Endothelial cell of umbilical vein (primary cell): ENCODE measurements around the gene BIN2. TPM values are rescaled to one million over a fixed set of nuclear protein-coding genes. Genes with fewer than 3 reads are reported as not detected.

Experiments
- BruUV-seq: library from RNA; stranded (reverse); fragments of 400-500 nt; replicated peaks from 2 replicates; lab custom pipeline; 2021; lab: Mats Ljungman, UMichigan
- CTCF ChIA-PET: fragments of 300-600, 350-600 bp; sonication (Branson Sonifier 250); formaldehyde crosslinking; loops from one replicate; lab custom pipeline; 2021; ENCODE audit warnings: antibody characterized with exemption, inconsistent platforms; lab: Charles Lee
- POLR2A ChIA-PET: fragments of 300-600, 350-600 bp; sonication (Branson Sonifier 250); formaldehyde crosslinking; loops from one replicate; lab custom pipeline; 2021; ENCODE audit warnings: antibody characterized with exemption, inconsistent platforms; lab: Charles Lee
- DNase-seq: peaks from one replicate; pipeline ENCODE4 v3.0.0-alpha.2; 2011; ENCODE audit warnings: low read depth, low spot score
- FAIRE-seq: peaks from 2 replicates; lab custom pipeline; 2011; peaks lifted over from hg19 to GRCh38; lab: Jason Lieb, UNC
- H2AFZ ChIP-seq: 2 replicates; pipeline ENCODE4 v1.6.0; 2012; ENCODE audit warnings: low read depth, low read length, control low read depth, inconsistent platforms
- H3K27ac ChIP-seq: 2 replicates; pipeline ENCODE4 v1.5.1; 2011; ENCODE audit warnings: low read depth, mild to moderate bottlenecking, control low read depth, low read length, moderate library complexity; ENCODE audit not compliant: insufficient read depth
- H3K27me3 ChIP-seq, 2 experiments: 2 replicates each; pipeline versions ENCODE4 v1.6.0 to v1.6.1; 2011; ENCODE audit warnings: low read length in 2 of 2, mixed read lengths in 1 of 2; ENCODE audit not compliant: control insufficient read depth in 2 of 2, insufficient read depth in 2 of 2
- H3K36me3 ChIP-seq, 2 experiments: 2 replicates in 1 of 2; 3 replicates in 1 of 2; pipeline ENCODE4 v1.5.1; 2011; ENCODE audit warnings: low read length in 2 of 2, mild to moderate bottlenecking in 1 of 2, moderate library complexity in 1 of 2; ENCODE audit not compliant: control insufficient read depth in 2 of 2, insufficient read depth in 2 of 2; ENCODE audit errors: extremely low read depth in 1 of 2
- H3K4me1 ChIP-seq: 3 replicates; pipeline ENCODE4 v1.5.1; 2011; ENCODE audit warnings: mild to moderate bottlenecking, low read length; ENCODE audit not compliant: control insufficient read depth, insufficient read depth; ENCODE audit errors: extremely low read depth
- H3K4me2 ChIP-seq: 2 replicates; pipeline ENCODE4 v1.6.1; 2011; ENCODE audit warnings: low read length, control low read depth, mixed read lengths; ENCODE audit not compliant: insufficient read depth
- H3K4me3 ChIP-seq, 3 experiments: fragments of 200-600 bp in 1 of 3; sonication (generic), shearing (Covaris generic) in 1 of 3; replicated peaks in 1 of 3; 2 replicates each; pipeline ENCODE4 v1.5.1; 2011 to 2016; ENCODE audit warnings: control low read depth in 3 of 3, low read length in 3 of 3, mild to moderate bottlenecking in 2 of 3, inconsistent platforms in 1 of 3, low read depth in 1 of 3, moderate library complexity in 1 of 3; ENCODE audit not compliant: insufficient read depth in 1 of 3
- H3K79me2 ChIP-seq: 2 replicates; pipeline ENCODE4 v1.6.0; 2012; ENCODE audit warnings: low read length, inconsistent platforms; ENCODE audit not compliant: control insufficient read depth, insufficient read depth
- H3K9ac ChIP-seq: replicated peaks from 2 replicates; pipeline ENCODE3; 2011; ENCODE audit warnings: low read length, control low read depth; ENCODE audit not compliant: insufficient read depth; ENCODE audit errors: extremely low read depth
- H3K9me1 ChIP-seq: replicated peaks from 3 replicates; pipeline ENCODE4 v1.6.0; 2011; ENCODE audit warnings: mild to moderate bottlenecking, low read length; ENCODE audit not compliant: control insufficient read depth, insufficient read depth; ENCODE audit errors: extremely low read depth
- H3K9me3 ChIP-seq: replicated peaks from 2 replicates; pipeline ENCODE4 v1.5.1; 2012; ENCODE audit warnings: low read length, inconsistent platforms; ENCODE audit not compliant: control insufficient read depth, insufficient read depth
- H4K20me1 ChIP-seq: replicated peaks from 2 replicates; pipeline ENCODE3; 2011; ENCODE audit warnings: mild to moderate bottlenecking, low read length; ENCODE audit not compliant: control insufficient read depth, insufficient read depth; ENCODE audit errors: extremely low read depth
- EZH2 ChIP-seq: IDR thresholded peaks from 2 replicates; pipeline ENCODE4 v1.6.1; 2012; ENCODE audit warnings: borderline replicate concordance, low read depth, mild to moderate bottlenecking, moderate library complexity, low read length, inconsistent platforms; ENCODE audit not compliant: severe bottlenecking
- FOS ChIP-seq: IDR thresholded peaks from 2 replicates; pipeline ENCODE4 v1.6.1; 2011; ENCODE audit warnings: mild to moderate bottlenecking, low read length, moderate library complexity, borderline replicate concordance; ENCODE audit not compliant: insufficient read depth
- GATA2 ChIP-seq: IDR thresholded peaks from 2 replicates; pipeline ENCODE4 v1.7.0; 2011; ENCODE audit warnings: low read depth, mild to moderate bottlenecking, moderate library complexity, mixed read lengths, low read length; ENCODE audit not compliant: insufficient read length, insufficient read depth
- JUN ChIP-seq: IDR thresholded peaks from 2 replicates; pipeline ENCODE4 v1.6.1; 2011; ENCODE audit warnings: borderline replicate concordance, low read depth; ENCODE audit not compliant: insufficient read length, insufficient read depth
- MYC ChIP-seq: IDR thresholded peaks from one replicate; pipeline ENCODE4 v1.6.1; 2011; ENCODE audit warnings: mild to moderate bottlenecking, low read depth, low read length
- POLR2A ChIP-seq: IDR thresholded peaks from 2 replicates; pipeline ENCODE4 v1.6.1; 2012; ENCODE audit warnings: low read depth, mild to moderate bottlenecking, control low read depth, low read length
- POLR2AphosphoS5 ChIP-seq: IDR thresholded peaks from 2 replicates; pipeline ENCODE4 v1.6.1; 2012; ENCODE audit warnings: low read depth, mild to moderate bottlenecking, control low read depth, low read length, moderate library complexity; ENCODE audit not compliant: insufficient read depth
- dilution Hi-C: fragments of 300-500 bp; cut with MboI; formaldehyde crosslinking; loops from one replicate; pipeline ENCODE4 v1.15.0; 2019; ENCODE audit warnings: low sequenced_read_pairs; ENCODE audit not compliant: extremely low pct_ligation_motif_present
- intact Hi-C: fragments of 100-400 bp; cut with micrococcal nuclease; formaldehyde crosslinking; loops from one replicate; pipeline ENCODE4 v1.10.0; 2022
- polyA plus RNA-seq, 4 experiments: library from polyadenylated mRNA; depleted of rRNA in 3 of 4; stranded (reverse) in 3 of 4; unstranded in 1 of 4; fragments of >200 nt; gene quantifications; 2 replicates each; pipeline versions ENCODE4 v1.2.1 to v1.2.3, GENCODE V29; 2011 to 2012; ENCODE audit warnings: missing spikeins in 1 of 4
- total RNA-seq: library from RNA; stranded (reverse); gene quantifications from 2 replicates; pipeline ENCODE4 v1.2.3, GENCODE V29; 2021
- TF ChIP-seq, protein P1 (sequence below), 2 donors: IDR thresholded peaks; 1 replicate in 1 of 2; 2 replicates in 1 of 2; pipeline ENCODE4 v1.5.1; 2011; ENCODE audit warnings: low read length in 2 of 2, mild to moderate bottlenecking in 2 of 2, moderate library complexity in 2 of 2, control low read depth in 1 of 2, inconsistent platforms in 1 of 2, low read depth in 1 of 2; ENCODE audit not compliant: insufficient read depth in 1 of 2; ENCODE audit errors: extremely low read depth in 1 of 2
- TF ChIP-seq, protein P2 (sequence below): IDR thresholded peaks from 2 replicates; pipeline ENCODE4 v1.6.1; 2011; ENCODE audit not compliant: insufficient read depth, insufficient read length

Gene BIN2
- total and polyA plus RNA-seq, 2 donors (not counting 3 experiments of a cell fraction or from before 2014, with no cell fraction given), result not detected

DNA sequence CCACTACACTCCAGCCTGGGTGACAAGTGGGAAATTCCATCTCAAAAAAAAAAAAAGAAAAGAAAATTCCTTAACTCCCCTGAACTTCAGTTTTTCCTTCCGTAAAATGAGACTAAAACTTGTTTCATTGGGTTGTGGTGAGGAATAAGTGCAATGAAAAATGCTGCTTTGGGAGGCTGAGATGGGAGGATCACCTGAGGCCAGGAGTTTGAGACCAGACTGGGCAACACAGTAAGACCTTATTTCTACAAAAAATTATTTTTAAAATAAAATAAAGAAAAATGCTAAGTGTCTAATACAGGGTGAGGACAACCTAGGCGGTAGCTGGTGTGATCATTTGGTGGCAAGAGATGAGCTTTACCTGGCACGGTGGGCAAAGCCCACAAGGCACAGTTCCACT lies 60.6 kb downstream of the BIN2 start:
- Histone ChIP-seq H3K4me1 (peaks cover 2% of the 10 kb centered on the region), H3K27ac (no peak overlapping the region), H3K4me3 (no peak overlapping the region), H2AFZ (no peak overlapping the region), H3K27me3 (no peaks in the 10 kb centered on the region), H3K36me3 (no peaks in the 10 kb centered on the region), H3K9me1 (no peaks in the 10 kb centered on the region), H3K9me3 (no peaks in the 10 kb centered on the region), H3K4me2 (no peak overlapping the region), H4K20me1 (no peaks in the 10 kb centered on the region), H3K9ac (no peak overlapping the region), H3K79me2 (peaks cover 32% of the 10 kb centered on the region)
- ChIA-PET POLR2A (interaction anchor here (1.1 kb wide), 1 partner anchor 24 kb away, joined by 3 read pairs; the partner anchor contains the start of gene DAZAP2), CTCF (interaction anchor here (1.0 to 4.8 kb wide), 4 partner anchors 11 to 77 kb away, joined by 4 to 24 read pairs (median 8); no protein-coding TSS in a partner anchor)
- BruUV-seq, result no TSS peak
- FAIRE-seq, result no peak
- intact Hi-C loops (loop anchor here (2.0 kb wide), 1 partner anchor 17 kb away; no protein-coding TSS in a partner anchor), dilution Hi-C loops (no loop called here)
- TF ChIP-seq POLR2A (no peak), GATA2 (no peak)
- no peak for DNase-seq

- dilution Hi-C loops, result no loop called here
- BruUV-seq, result no TSS peak
- H3K27ac ChIP-seq, result no peak overlapping the region
- intact Hi-C loops, result loop anchor here (1.0 to 2.0 kb wide), 2 partner anchors 16 to 79 kb away; no protein-coding TSS in a partner anchor
- H2AFZ ChIP-seq, result no peak overlapping the region
- no peaks in the 10 kb centered on the region for H3K9me3 ChIP-seq
- DNase-seq (peak; percentile 63), FAIRE-seq (peak; percentile 81)
- H3K36me3 ChIP-seq, result no peaks in the 10 kb centered on the region
- H3K27me3 ChIP-seq, result no peaks in the 10 kb centered on the region
- ChIA-PET POLR2A (interaction anchor here (1.1 kb wide), 1 partner anchor 24 kb away, joined by 3 read pairs; the partner anchor contains the start of gene DAZAP2), CTCF (interaction anchor here (0.7 to 4.8 kb wide), 6 partner anchors 10 to 88 kb away, joined by 3 to 24 read pairs (median 8); partner anchors contain the start of gene POU6F1)
- TF ChIP-seq EZH2, result no peak
- TF ChIP-seq, protein P1, sequence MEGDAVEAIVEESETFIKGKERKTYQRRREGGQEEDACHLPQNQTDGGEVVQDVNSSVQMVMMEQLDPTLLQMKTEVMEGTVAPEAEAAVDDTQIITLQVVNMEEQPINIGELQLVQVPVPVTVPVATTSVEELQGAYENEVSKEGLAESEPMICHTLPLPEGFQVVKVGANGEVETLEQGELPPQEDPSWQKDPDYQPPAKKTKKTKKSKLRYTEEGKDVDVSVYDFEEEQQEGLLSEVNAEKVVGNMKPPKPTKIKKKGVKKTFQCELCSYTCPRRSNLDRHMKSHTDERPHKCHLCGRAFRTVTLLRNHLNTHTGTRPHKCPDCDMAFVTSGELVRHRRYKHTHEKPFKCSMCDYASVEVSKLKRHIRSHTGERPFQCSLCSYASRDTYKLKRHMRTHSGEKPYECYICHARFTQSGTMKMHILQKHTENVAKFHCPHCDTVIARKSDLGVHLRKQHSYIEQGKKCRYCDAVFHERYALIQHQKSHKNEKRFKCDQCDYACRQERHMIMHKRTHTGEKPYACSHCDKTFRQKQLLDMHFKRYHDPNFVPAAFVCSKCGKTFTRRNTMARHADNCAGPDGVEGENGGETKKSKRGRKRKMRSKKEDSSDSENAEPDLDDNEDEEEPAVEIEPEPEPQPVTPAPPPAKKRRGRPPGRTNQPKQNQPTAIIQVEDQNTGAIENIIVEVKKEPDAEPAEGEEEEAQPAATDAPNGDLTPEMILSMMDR (IDR thresholded peaks at IDR 0.05; ENCODE audit: extremely low read depth in 1 of 2, insufficient read depth in 1 of 2, low read depth in 1 of 2, low read length in 2 of 2), result peak; percentile 38 to 61
- no peak for TF ChIP-seq POLR2AphosphoS5
- no peak for TF ChIP-seq JUN
- no peak for TF ChIP-seq POLR2A
- no peak for TF ChIP-seq MYC
- peak; percentile 39 for TF ChIP-seq FOS
- TF ChIP-seq, protein P2, sequence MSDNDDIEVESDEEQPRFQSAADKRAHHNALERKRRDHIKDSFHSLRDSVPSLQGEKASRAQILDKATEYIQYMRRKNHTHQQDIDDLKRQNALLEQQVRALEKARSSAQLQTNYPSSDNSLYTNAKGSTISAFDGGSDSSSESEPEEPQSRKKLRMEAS, result no peak
- peak; percentile 24 for TF ChIP-seq GATA2
- H3K9ac ChIP-seq, result no peak overlapping the region
- H3K4me2 ChIP-seq, result no peak overlapping the region
- H3K9me1 ChIP-seq, result no peaks in the 10 kb centered on the region
- H3K79me2 ChIP-seq, result peaks cover 30% of the 10 kb centered on the region
- H3K4me1 ChIP-seq, result peaks cover 2% of the 10 kb centered on the region
- H4K20me1 ChIP-seq, result no peaks in the 10 kb centered on the region
- H3K4me3 ChIP-seq, result no peak overlapping the region
Observed at GRCh38 chr12:51262758-51263177, 61.2 kb downstream of the BIN2 start.
